Measurements from ENCODE around the gene CEND1. TPM values are rescaled to one million over a fixed set of nuclear protein-coding genes. Genes with fewer than 3 reads are reported as not detected.

Gene CEND1
- total RNA-seq = 0.97 and 2.2 TPM in 2 replicates

GRCh38 chr11:789943-790342 lies at the start of gene CEND1:
TSS of gene CEND1 (minus strand) at chr11:790090. CDS start at chr11:788576, 1,514 bp downstream.

GRCh38 chr11:832529-833113 lies 42.7 kb upstream of the CEND1 start, which contains the start of gene CD151:
TSS of gene CD151 (plus strand) at chr11:832952. CDS start at chr11:836070, 3,118 bp downstream.

GRCh38 chr11:827897-828192 lies 38.0 kb upstream of the CEND1 start, which contains the start of gene CRACR2B:
TSS of gene CRACR2B (plus strand) at chr11:827919. CDS start at chr11:828608, 689 bp downstream.

DNA sequence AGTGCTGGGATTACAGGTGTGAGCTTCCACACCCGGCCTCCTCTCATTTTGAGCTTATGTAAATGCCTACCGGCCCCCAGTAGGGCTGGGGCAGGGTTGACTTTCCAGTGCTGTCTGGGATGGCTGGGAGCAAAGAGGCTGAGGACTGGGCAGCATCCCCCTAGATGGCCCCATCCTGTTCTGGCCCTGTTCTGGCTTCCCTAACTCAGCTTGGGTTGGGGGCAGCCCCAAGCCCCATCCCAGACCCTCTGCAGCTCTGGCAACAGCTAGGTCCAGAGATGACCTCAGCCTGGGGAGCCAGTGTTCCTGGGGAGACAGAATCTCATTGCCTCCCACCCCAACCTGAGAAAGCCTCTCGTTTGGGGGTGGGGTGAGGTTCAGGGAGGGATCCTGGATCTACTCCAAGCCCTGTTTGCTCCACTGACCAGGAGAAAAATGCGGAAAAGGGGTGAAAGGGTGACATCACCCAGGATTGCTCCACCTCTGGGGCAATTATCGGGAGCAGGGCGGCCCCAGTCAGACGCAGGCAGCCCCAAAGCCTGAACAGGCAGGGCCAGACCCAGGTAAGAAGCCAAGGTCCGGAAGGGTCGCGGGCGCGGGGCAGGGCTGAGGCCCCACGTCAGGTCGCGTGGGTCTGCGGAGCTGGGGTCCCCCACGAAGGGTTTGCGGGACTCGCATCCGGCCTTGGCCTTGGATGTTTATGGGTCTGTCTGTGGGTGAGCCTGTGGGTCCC lies 28.7 kb upstream of the CEND1 start, which contains the start of gene PNPLA2:
Gene PNPLA2, plus strand, starts transcription at position 519 of the 733 bp plus-strand sequence. CDS start 805 bp downstream, outside the sequence.

GRCh38 chr11:809287-810039 lies 19.6 kb upstream of the CEND1 start, which contains the start of gene RPLP2:
TSS of gene RPLP2 (plus strand) at chr11:809967. CDS start at chr11:810235, 268 bp downstream.

GRCh38 chr11:798093-798713 lies 8.3 kb upstream of the CEND1 start, which contains the start of gene SLC25A22:
TSS of gene SLC25A22 (minus strand) at chr11:798281. CDS start at chr11:795006, 3,275 bp downstream.

GRCh38 chr11:777288-778255 lies 12.3 kb downstream of the CEND1 start, which contains the start of gene GATD1:
TSS of gene GATD1 (minus strand) at chr11:777487. CDS start at chr11:777462, 25 bp downstream.

DNA sequence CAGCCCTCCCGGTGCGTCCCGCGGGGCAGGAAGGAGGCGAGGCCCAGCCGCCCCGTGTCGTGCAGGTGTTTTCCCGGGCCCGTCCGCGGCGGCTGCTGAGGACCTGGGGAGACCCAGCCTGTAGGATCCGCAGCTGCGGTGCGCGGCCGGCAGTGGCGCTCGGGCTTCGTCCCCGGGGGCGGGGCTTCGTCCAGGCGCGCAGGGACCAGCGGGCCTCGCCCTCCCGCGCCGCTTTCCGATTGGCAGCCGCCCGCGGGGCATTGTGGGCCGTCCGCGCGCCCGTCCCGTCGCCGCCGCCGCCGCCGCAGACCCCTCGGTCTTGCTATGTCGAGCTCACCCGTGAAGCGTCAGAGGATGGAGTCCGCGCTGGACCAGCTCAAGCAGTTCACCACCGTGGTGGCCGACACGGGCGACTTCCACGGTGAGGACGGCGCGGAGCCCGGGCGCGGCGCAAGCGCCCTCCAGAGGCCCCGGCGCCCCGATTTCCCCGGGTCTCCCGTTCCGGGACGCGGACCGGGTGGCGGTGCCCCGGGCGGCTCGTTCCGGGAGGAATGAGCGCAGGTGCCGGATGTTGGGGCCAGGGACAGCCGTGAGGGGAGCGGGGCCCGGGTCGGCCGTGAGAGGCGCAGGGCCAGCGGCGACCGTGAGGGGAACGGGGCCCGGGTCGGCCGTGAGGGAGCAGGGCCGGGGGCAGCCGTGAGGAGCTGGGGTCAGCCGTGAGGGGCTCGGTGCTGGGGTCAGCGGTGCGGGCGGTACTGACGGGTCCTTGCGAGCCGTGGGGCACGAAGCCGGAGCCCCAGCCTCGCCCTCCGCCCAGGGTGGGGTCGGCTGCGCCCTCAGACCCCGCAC lies 42.5 kb downstream of the CEND1 start, which contains the start of gene TALDO1:
Gene TALDO1, plus strand, starts transcription at position 307 of the 849 bp plus-strand sequence. Its CDS starts 18 bp downstream, at position 325.

Other genes starting within 250 kb of the CEND1 start
- gene LMNTD2, start 229.4 kb downstream of the CEND1 start, total RNA-seq = 0.81 and 3.1 TPM in 2 replicates
- gene RASSF7, start 229.1 kb downstream of the CEND1 start, total RNA-seq = 8.3 and 11.3 TPM in 2 replicates
- 13.0 and 17.2 TPM in 2 replicates for gene PHRF1, start 213.6 kb downstream of the CEND1 start, total RNA-seq
- 20.4 and 34.1 TPM in 2 replicates for gene IRF7, start 174.1 kb downstream of the CEND1 start, total RNA-seq
- gene CDHR5, start 165.1 kb downstream of the CEND1 start, total RNA-seq = not detected in 2 replicates
- gene SCT, start 162.9 kb downstream of the CEND1 start, total RNA-seq = not detected in 2 replicates
- gene DRD4, start 152.8 kb downstream of the CEND1 start, total RNA-seq = not detected in 2 replicates
- gene DEAF1, start 94.9 kb downstream of the CEND1 start, total RNA-seq = 25.1 and 28.2 TPM in 2 replicates
- 16.6 and 29.0 TPM in 2 replicates for gene TMEM80, start 94.3 kb downstream of the CEND1 start, total RNA-seq
- 11.7 and 14.1 TPM in 2 replicates for gene EPS8L2, start 83.9 kb downstream of the CEND1 start, total RNA-seq
- 167 and 182 TPM in 2 replicates for gene TALDO1, start 42.6 kb downstream of the CEND1 start, total RNA-seq
- gene GATD1, start 12.6 kb downstream of the CEND1 start, total RNA-seq = 39.0 and 42.3 TPM in 2 replicates
- 26.9 and 46.8 TPM in 2 replicates for gene SLC25A22, start 8.2 kb upstream of the CEND1 start, total RNA-seq
- 5.2 and 7.2 TPM in 2 replicates for gene PIDD1, start 15.1 kb upstream of the CEND1 start, total RNA-seq
- gene RPLP2, start 19.9 kb upstream of the CEND1 start, total RNA-seq = 498 and 553 TPM in 2 replicates
- gene PNPLA2, start 28.8 kb upstream of the CEND1 start, total RNA-seq = 27.1 and 29.4 TPM in 2 replicates
- 0.32 and 0.72 TPM in 2 replicates for gene CRACR2B, start 37.8 kb upstream of the CEND1 start, total RNA-seq
- gene CD151, start 42.9 kb upstream of the CEND1 start, total RNA-seq = 654 and 667 TPM in 2 replicates
- 209 and 229 TPM in 2 replicates for gene POLR2L, start 52.4 kb upstream of the CEND1 start, total RNA-seq
- 281 and 292 TPM in 2 replicates for gene TSPAN4, start 52.8 kb upstream of the CEND1 start, total RNA-seq
- gene CHID1, start 120.7 kb upstream of the CEND1 start, total RNA-seq = 93.6 and 228 TPM in 2 replicates
- 49.2 and 63.0 TPM in 2 replicates for gene AP2A2, start 135.8 kb upstream of the CEND1 start, total RNA-seq
- gene MUC6, start 246.6 kb upstream of the CEND1 start, total RNA-seq = not detected in 2 replicates